NB4 (cell line): Measurements from ENCODE around the gene IDS.
A peak's percentile ranks its signal among the peaks of the same experiment; 100 is the strongest.

Source experiments
- CTCF ChIP-seq: IDR thresholded peaks from one replicate; pipeline ENCODE4 v1.5.1; 2012; ENCODE audit warnings: low read depth, low read length
- MAX ChIP-seq: IDR thresholded peaks from 2 replicates; pipeline ENCODE4 v1.6.1; 2011; ENCODE audit warnings: low read depth, low read length
- MYC ChIP-seq: IDR thresholded peaks from 2 replicates; pipeline ENCODE4 v1.6.1; 2011; ENCODE audit warnings: low read depth, low read length
- POLR2A ChIP-seq: IDR thresholded peaks from 2 replicates; pipeline ENCODE4 v1.6.1; 2011; ENCODE audit warnings: mild to moderate bottlenecking; ENCODE audit not compliant: insufficient read length; ENCODE audit errors: extremely low read depth

GRCh38 chrX:149527705-149528104, 22.6 kb upstream of the IDS start:
- peak; percentile 30 for TF ChIP-seq CTCF
- no peak for TF ChIP-seq POLR2A
- TF ChIP-seq MAX: no peak
- no peak for TF ChIP-seq MYC
